HG02759 (cell line): ENCODE measurements around the gene NES.

Experiments
- ATAC-seq: cut with Tn5 transposase; IDR thresholded peaks from one replicate; pipeline ENCODE4 v1.9.1; 2021; ENCODE audit warnings: mild to moderate bottlenecking, moderate library complexity; ENCODE audit not compliant: unreplicated experiment

Gene NES

GRCh38 chr1:156625436-156626078 is 51.6 kb downstream of the NES start:
- ATAC-seq = no peak

GRCh38 chr1:156624814-156625435 is 52.3 kb downstream of the NES start:
- ATAC-seq = no peak

GRCh38 chr1:156623946-156624813 is 53.0 kb downstream of the NES start:
- no peak for ATAC-seq

- no peak for ATAC-seq
These were observed 54.5 kb downstream of the NES start for GRCh38 chr1:156622581-156623297.

GRCh38 chr1:156619582-156619955 is 57.6 kb downstream of the NES start:
- no peak for ATAC-seq

GRCh38 chr1:156618853-156619581 is 58.2 kb downstream of the NES start, which contains the start of gene HAPLN2:
TSS of gene HAPLN2 (plus strand) at chr1:156619415. CDS start at chr1:156623491, 4,076 bp downstream.
- ATAC-seq = no peak
